ENCODE data around the gene UNC80. TPM values are rescaled to one million over a fixed set of nuclear protein-coding genes. Genes with fewer than 3 reads are reported as not detected.

The UNC80 gene
- total RNA-seq, 2 donors from 2014 or later: 3.6 to 8.6 TPM

- H3K4me1 ChIP-seq (replicated peaks): no peaks in the 10 kb centered on the region
- no peaks in the 10 kb centered on the region for H3K27me3 ChIP-seq (replicated peaks; ENCODE audit: insufficient read depth)
- WGBS: 49% methylated on average over 2 of the region's 2 CpGs
- H3K4me3 ChIP-seq: no peak overlapping the region
- intact Hi-C loops (cut with DNase I): no loop called here
- no peaks in the 10 kb centered on the region for H3K36me3 ChIP-seq
- no peak for DNase-seq (ENCODE audit: low spot score)
- no peak for TF ChIP-seq POLR2AphosphoS5 (IDR thresholded peaks at IDR 0.05)
- TF ChIP-seq POLR2A (IDR thresholded peaks at IDR 0.05): no peak
- TF ChIP-seq, protein P1, sequence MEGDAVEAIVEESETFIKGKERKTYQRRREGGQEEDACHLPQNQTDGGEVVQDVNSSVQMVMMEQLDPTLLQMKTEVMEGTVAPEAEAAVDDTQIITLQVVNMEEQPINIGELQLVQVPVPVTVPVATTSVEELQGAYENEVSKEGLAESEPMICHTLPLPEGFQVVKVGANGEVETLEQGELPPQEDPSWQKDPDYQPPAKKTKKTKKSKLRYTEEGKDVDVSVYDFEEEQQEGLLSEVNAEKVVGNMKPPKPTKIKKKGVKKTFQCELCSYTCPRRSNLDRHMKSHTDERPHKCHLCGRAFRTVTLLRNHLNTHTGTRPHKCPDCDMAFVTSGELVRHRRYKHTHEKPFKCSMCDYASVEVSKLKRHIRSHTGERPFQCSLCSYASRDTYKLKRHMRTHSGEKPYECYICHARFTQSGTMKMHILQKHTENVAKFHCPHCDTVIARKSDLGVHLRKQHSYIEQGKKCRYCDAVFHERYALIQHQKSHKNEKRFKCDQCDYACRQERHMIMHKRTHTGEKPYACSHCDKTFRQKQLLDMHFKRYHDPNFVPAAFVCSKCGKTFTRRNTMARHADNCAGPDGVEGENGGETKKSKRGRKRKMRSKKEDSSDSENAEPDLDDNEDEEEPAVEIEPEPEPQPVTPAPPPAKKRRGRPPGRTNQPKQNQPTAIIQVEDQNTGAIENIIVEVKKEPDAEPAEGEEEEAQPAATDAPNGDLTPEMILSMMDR (IDR thresholded peaks at IDR 0.05): no peak
- H3K9me3 ChIP-seq: no peaks in the 10 kb centered on the region
- H3K27ac ChIP-seq: no peak overlapping the region
Measured at GRCh38 chr2:210028178-210028577, 256.5 kb downstream of the UNC80 start.

DNA sequence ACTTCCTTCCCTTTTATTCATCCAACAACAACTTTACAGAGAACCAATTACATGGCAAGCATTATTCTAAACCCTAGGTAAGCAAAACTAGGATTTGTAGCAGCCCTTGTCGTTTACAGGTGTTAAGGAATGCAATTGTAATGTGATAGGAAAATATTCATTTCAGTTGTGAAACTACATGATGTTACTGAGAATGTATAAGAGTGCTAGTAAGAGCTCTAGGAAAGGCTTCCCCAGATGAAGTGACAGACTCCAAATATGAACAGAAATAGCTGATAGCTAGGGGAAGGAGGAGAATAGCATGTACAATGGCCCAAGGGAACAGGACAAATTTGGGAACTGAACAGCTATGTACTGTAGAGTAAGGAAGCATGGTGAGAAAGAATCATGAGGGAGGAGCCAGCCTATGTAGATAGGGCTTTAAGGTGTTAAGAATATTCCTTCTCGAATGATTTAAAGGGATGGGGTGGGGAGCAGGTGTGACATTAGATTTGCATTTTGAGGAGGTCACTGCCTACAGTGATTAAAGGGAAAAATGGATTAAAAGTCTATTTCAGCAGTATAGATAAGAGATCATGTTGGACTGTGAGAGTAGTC lies 262.6 kb downstream of the UNC80 start:
- TF ChIP-seq, protein P1 (IDR thresholded peaks at IDR 0.05): no peak
- TF ChIP-seq POLR2A (IDR thresholded peaks at IDR 0.05) (no peak), POLR2AphosphoS5 (IDR thresholded peaks at IDR 0.05) (no peak)
- H3K4me3 ChIP-seq: no peak overlapping the region
- H3K36me3 ChIP-seq: no peaks in the 10 kb centered on the region
- no peak for DNase-seq (ENCODE audit: low spot score)
- no peaks in the 10 kb centered on the region for H3K9me3 ChIP-seq
- H3K4me1 ChIP-seq (replicated peaks): no peaks in the 10 kb centered on the region
- no peak overlapping the region for H3K27ac ChIP-seq
- intact Hi-C loops (cut with DNase I): no loop called here
- whole genome bisulfite sequencing: 83% methylated on average over 2 of the region's 2 CpGs
- H3K27me3 ChIP-seq (replicated peaks; ENCODE audit: insufficient read depth): no peaks in the 10 kb centered on the region

DNA sequence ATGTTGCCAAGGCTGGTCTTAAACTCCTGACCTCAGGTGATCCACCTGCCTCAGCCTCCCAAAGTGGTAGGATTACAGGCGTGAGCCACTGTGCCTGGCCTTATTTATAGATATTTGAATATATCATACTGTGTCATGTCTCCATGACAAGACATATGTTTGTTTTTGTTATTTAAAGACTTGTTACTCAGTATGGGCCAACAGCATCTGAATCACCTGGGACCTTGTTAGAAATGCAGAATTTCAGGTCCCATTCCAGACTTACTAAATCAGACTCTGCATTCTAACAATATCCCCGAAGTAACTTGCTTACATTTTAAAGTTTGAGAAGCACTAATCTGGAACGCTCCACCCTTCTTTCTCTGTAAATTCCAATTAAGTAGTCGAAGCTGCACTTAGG lies 264.0 kb downstream of the UNC80 start:
- Histone ChIP-seq H3K27ac (no peak overlapping the region), H3K36me3 (no peaks in the 10 kb centered on the region), H3K9me3 (no peaks in the 10 kb centered on the region), H3K27me3 (replicated peaks; ENCODE audit: insufficient read depth) (no peaks in the 10 kb centered on the region), H3K4me1 (replicated peaks) (no peaks in the 10 kb centered on the region), H3K4me3 (no peak overlapping the region)
- no peak for DNase-seq (ENCODE audit: low spot score)
- intact Hi-C loops (cut with DNase I): no loop called here
- WGBS: 96% methylated on average over 4 of the region's 4 CpGs
- TF ChIP-seq, protein P1 (IDR thresholded peaks at IDR 0.05): no peak

- H3K27ac ChIP-seq: no peak overlapping the region
- no peaks in the 10 kb centered on the region for H3K27me3 ChIP-seq (replicated peaks; ENCODE audit: insufficient read depth)
- H3K4me1 ChIP-seq (replicated peaks): no peaks in the 10 kb centered on the region
- no peak overlapping the region for H3K4me3 ChIP-seq
- DNase-seq (ENCODE audit: low spot score): no peak
- WGBS: 76% methylated on average over 3 of the region's 3 CpGs
- TF ChIP-seq, protein P1 (IDR thresholded peaks at IDR 0.05): no peak
- no peak for TF ChIP-seq POLR2AphosphoS5 (IDR thresholded peaks at IDR 0.05)
- no peak for TF ChIP-seq POLR2A (IDR thresholded peaks at IDR 0.05)
- H3K36me3 ChIP-seq: no peaks in the 10 kb centered on the region
- H3K9me3 ChIP-seq: no peaks in the 10 kb centered on the region
- intact Hi-C loops (cut with DNase I): no loop called here
Measured at GRCh38 chr2:210038078-210038477, 266.4 kb downstream of the UNC80 start.

GRCh38 chr2:210046851-210047500 lies 275.3 kb downstream of the UNC80 start:
- H3K27ac ChIP-seq: no peak overlapping the region
- WGBS: 97% methylated on average over 2 of the region's 2 CpGs
- intact Hi-C loops (cut with DNase I): no loop called here
- DNase-seq (ENCODE audit: low spot score): no peak
- no peaks in the 10 kb centered on the region for H3K36me3 ChIP-seq
- H3K9me3 ChIP-seq: no peaks in the 10 kb centered on the region
- no peaks in the 10 kb centered on the region for H3K4me1 ChIP-seq (replicated peaks)
- TF ChIP-seq, protein P1 (IDR thresholded peaks at IDR 0.05): no peak
- no peak for TF ChIP-seq POLR2AphosphoS5 (IDR thresholded peaks at IDR 0.05)
- no peak for TF ChIP-seq POLR2A (IDR thresholded peaks at IDR 0.05)
- H3K27me3 ChIP-seq (replicated peaks; ENCODE audit: insufficient read depth): no peaks in the 10 kb centered on the region
- no peak overlapping the region for H3K4me3 ChIP-seq

Data from prostate gland (tissue), 2 donors.